Endodermal cell (in vitro differentiated cells): ENCODE measurements around the gene POLR2J. TPM values are rescaled to one million over a fixed set of nuclear protein-coding genes. Genes with fewer than 3 reads are reported as not detected.
A peak's percentile ranks its signal among the peaks of the same experiment; 100 is the strongest.

Experiments
- DNase-seq: peaks from one replicate; pipeline ENCODE4 v3.0.0-alpha.2; 2017
- H3K27ac ChIP-seq: 2 replicates; pipeline ENCODE4 v1.5.1; 2013; ENCODE audit warnings: mild to moderate bottlenecking, low read depth, low read length, moderate library complexity
- H3K27me3 ChIP-seq: 2 replicates; pipeline ENCODE4 v1.6.1; 2013; ENCODE audit warnings: mild to moderate bottlenecking, low read length, moderate library complexity; ENCODE audit not compliant: insufficient read depth, control insufficient read depth, poor library complexity, severe bottlenecking
- H3K36me3 ChIP-seq: 2 replicates; pipeline ENCODE4 v1.7.0; 2013; ENCODE audit warnings: mild to moderate bottlenecking, low read length, moderate library complexity; ENCODE audit not compliant: control insufficient read depth, insufficient read depth
- H3K4me1 ChIP-seq: one replicate; pipeline ENCODE4 v1.7.0; 2013; ENCODE audit warnings: low read length; ENCODE audit not compliant: control insufficient read depth, insufficient read depth
- H3K4me3 ChIP-seq: 2 replicates; pipeline ENCODE4 v1.5.1; 2013; ENCODE audit warnings: mild to moderate bottlenecking, low read length, moderate library complexity
- H3K9ac ChIP-seq: 2 replicates; pipeline ENCODE4 v1.6.1; 2013; ENCODE audit warnings: mild to moderate bottlenecking, low read length, moderate library complexity; ENCODE audit not compliant: poor library complexity, severe bottlenecking; ENCODE audit errors: extremely low read depth
- H3K9me3 ChIP-seq: 2 replicates; pipeline ENCODE4 v1.6.1; 2013; ENCODE audit warnings: mild to moderate bottlenecking, low read length, moderate library complexity; ENCODE audit not compliant: control insufficient read depth
- H3K27ac Mint-ChIP-seq: 2 replicates; pipeline ENCODE4 v1.8.0; 2020; ENCODE audit warnings: mixed read lengths
- H3K27me3 Mint-ChIP-seq: 2 replicates; pipeline ENCODE4 v1.8.0; 2021; ENCODE audit warnings: mild to moderate bottlenecking, mixed read lengths; ENCODE audit not compliant: insufficient read depth
- H3K36me3 Mint-ChIP-seq: 2 replicates; pipeline ENCODE4 v1.8.0; 2020; ENCODE audit warnings: low read depth, mixed read lengths
- H3K4me1 Mint-ChIP-seq: 2 replicates; pipeline ENCODE4 v1.8.0; 2020; ENCODE audit warnings: mixed read lengths
- H3K4me3 Mint-ChIP-seq: 2 replicates; pipeline ENCODE4 v1.8.0; 2020; ENCODE audit warnings: mild to moderate bottlenecking, moderate library complexity, mixed read lengths
- H3K9me3 Mint-ChIP-seq: 2 replicates; pipeline ENCODE4 v1.8.0; 2020; ENCODE audit warnings: mild to moderate bottlenecking, mixed read lengths
- CTCF ChIP-seq: fragments of 200-600 bp; sonication (generic); conservative IDR thresholded peaks from 2 replicates; pipeline ENCODE4 v1.5.0; 2021; ENCODE audit warnings: antibody characterized with exemption, mild to moderate bottlenecking
- WGBS, 2 experiments: methylation state at CpG; one replicate each; pipeline versions ENCODE4 v1.1.5 to v1.1.7; 2013; ENCODE audit warnings: missing lambda C conversion rate in 2 of 2, mixed read lengths in 1 of 2; ENCODE audit not compliant: insufficient coverage in 1 of 2, insufficient read length in 1 of 2; 5-methylcytosine and 5-hydroxymethylcytosine counted together
- total RNA-seq, 2 donors: library from RNA; stranded (reverse); fragmentation: NEBNext Ultra II Directional in 1 of 2; extraction: Animal tissue kit (Norgen Biotek cat#: 25700) in 1 of 2; gene quantifications; 2 replicates in 1 of 2; 3 replicates in 1 of 2; pipeline ENCODE4 v1.2.1, GENCODE V29; 2021

POLR2J gene
- total RNA-seq, 2 donors from 2014 or later, result 48.6 to 59.0 TPM

- no peak for TF ChIP-seq CTCF
- Mint-ChIP-seq H3K9me3 (no peaks in the 10 kb centered on the region), H3K27ac (peak overlapping the region; percentile 15), H3K4me1 (peaks cover 5% of the 10 kb centered on the region), H3K4me3 (no peak overlapping the region), H3K27me3 (no peaks in the 10 kb centered on the region), H3K36me3 (peaks cover 26% of the 10 kb centered on the region)
- no peaks in the 10 kb centered on the region for H3K27me3 ChIP-seq
- H3K4me1 ChIP-seq, result no peaks in the 10 kb centered on the region
- 93 to 95% methylated on average over 17 of the region's 17 CpGs for WGBS, 2 experiments
- no peak overlapping the region for H3K27ac ChIP-seq
- H3K9me3 ChIP-seq, result no peaks in the 10 kb centered on the region
- peaks cover 4% of the 10 kb centered on the region for H3K36me3 ChIP-seq
- H3K9ac ChIP-seq, result no peak overlapping the region
- H3K4me3 ChIP-seq, result no peak overlapping the region
- DNase-seq, result no peak
Measured at GRCh38 chr7:102444961-102445673, 33.6 kb downstream of the POLR2J start.

- WGBS, 2 experiments, result 73 to 90% methylated on average over 11 to 17 of the region's 17 CpGs
- peaks cover 4% of the 10 kb centered on the region for H3K36me3 ChIP-seq
- Mint-ChIP-seq H3K27me3 (no peaks in the 10 kb centered on the region), H3K27ac (peak overlapping the region; percentile 77), H3K9me3 (no peaks in the 10 kb centered on the region), H3K4me1 (peaks cover 5% of the 10 kb centered on the region), H3K36me3 (peaks cover 39% of the 10 kb centered on the region), H3K4me3 (no peak overlapping the region)
- no peak overlapping the region for H3K4me3 ChIP-seq
- TF ChIP-seq CTCF, result no peak
- H3K4me1 ChIP-seq, result no peaks in the 10 kb centered on the region
- no peak overlapping the region for H3K27ac ChIP-seq
- DNase-seq, result peak; percentile 87
- H3K9ac ChIP-seq, result no peak overlapping the region
- no peaks in the 10 kb centered on the region for H3K9me3 ChIP-seq
- no peaks in the 10 kb centered on the region for H3K27me3 ChIP-seq
Measured at GRCh38 chr7:102439963-102440795, 38.5 kb downstream of the POLR2J start.

- H3K4me3 ChIP-seq, result no peak overlapping the region
- no peaks in the 10 kb centered on the region for H3K9me3 Mint-ChIP-seq
- no peaks in the 10 kb centered on the region for H3K27me3 ChIP-seq
- no peaks in the 10 kb centered on the region for H3K36me3 ChIP-seq
- no peaks in the 10 kb centered on the region for H3K9me3 ChIP-seq
- H3K4me1 Mint-ChIP-seq, result peaks cover 12% of the 10 kb centered on the region
- H3K4me1 ChIP-seq, result no peaks in the 10 kb centered on the region
- no peak overlapping the region for H3K27ac Mint-ChIP-seq
- no peaks in the 10 kb centered on the region for H3K27me3 Mint-ChIP-seq
- 96 to 100% methylated on average over 9 to 10 of the region's 10 CpGs for WGBS, 2 experiments
- H3K4me3 Mint-ChIP-seq, result no peak overlapping the region
- TF ChIP-seq CTCF, result no peak
- peaks cover 20% of the 10 kb centered on the region for H3K36me3 Mint-ChIP-seq
- no peak overlapping the region for H3K9ac ChIP-seq
- no peak overlapping the region for H3K27ac ChIP-seq
- no peak for DNase-seq
Measured at GRCh38 chr7:102436118-102436517, 42.6 kb downstream of the POLR2J start.
